Heart right ventricle (tissue), 16 donors: Measurements from ENCODE around the gene FIBCD1. TPM values are rescaled to one million over a fixed set of nuclear protein-coding genes. Genes with fewer than 3 reads are reported as not detected.

Experiments used
- ATAC-seq, 8 donors: fragments of 200-7000 bp; cut with Tn5 transposase; one replicate each; pipeline ENCODE4 v1.9.1; 2020; ENCODE audit warnings: mild to moderate bottlenecking in 8 of 8, moderate library complexity in 8 of 8, moderate number of reproducible peaks in 1 of 8
- DNase-seq, 2 donors: peaks; one replicate each; pipeline ENCODE4 v3.0.0-alpha.2; 2020
- H3K27ac ChIP-seq, 10 donors: fragments of 200-600 bp; sonication (generic) in 2 of 10; one replicate each; pipeline versions ENCODE4 v1.5.0 to v1.8.0; 2020 to 2022; ENCODE audit warnings: mild to moderate bottlenecking in 3 of 10
- H3K27me3 ChIP-seq, 7 donors: fragments of 200-600 bp; one replicate each; pipeline ENCODE4 v1.8.0; 2021 to 2022; ENCODE audit warnings: mild to moderate bottlenecking in 2 of 7
- H3K36me3 ChIP-seq, 9 donors: fragments of 200-600 bp; sonication (generic) in 1 of 9; one replicate each; pipeline versions ENCODE4 v1.5.0 to v1.8.0; 2020 to 2022; ENCODE audit warnings: mild to moderate bottlenecking in 2 of 9
- H3K4me1 ChIP-seq, 9 donors: fragments of 200-600 bp; sonication (generic) in 1 of 9; one replicate each; pipeline versions ENCODE4 v1.5.0 to v1.8.0; 2020 to 2022; ENCODE audit warnings: mild to moderate bottlenecking in 4 of 9
- H3K4me3 ChIP-seq, 10 donors: fragments of 200-600 bp; sonication (generic) in 2 of 10; one replicate each; pipeline versions ENCODE4 v1.5.0 to v1.8.0; 2020 to 2022; ENCODE audit warnings: mild to moderate bottlenecking in 7 of 10, moderate library complexity in 2 of 10
- H3K9me3 ChIP-seq, 11 donors: fragments of 200-600 bp in 10 of 11; sonication (generic) in 2 of 11; one replicate each; pipeline versions ENCODE4 v1.5.0 to v1.8.0; 2013 to 2022; ENCODE audit warnings: mild to moderate bottlenecking in 2 of 11, control low read depth in 1 of 11, moderate library complexity in 1 of 11
- whole genome bisulfite sequencing, 2 donors: extraction: QIAGEN DNeasy Blood & Tissue Kit; methylation state at CpG; one replicate each; pipeline ENCODE4 v1.1.7; 2013; ENCODE audit warnings: inconsistent platforms in 1 of 2; 5-methylcytosine and 5-hydroxymethylcytosine counted together
- intact Hi-C, 10 donors: fragments of 100-400 bp; cut with DNase I; formaldehyde crosslinking; loops; one replicate each; pipeline versions ENCODE4 v1.11.1 to v1.14.2; 2022
- polyA plus RNA-seq, 2 donors: library from polyadenylated mRNA; stranded (reverse); fragments of 200-250 nt; gene quantifications; one replicate each; pipeline ENCODE4 v1.2.3, GENCODE V29; 2013
- total RNA-seq, 10 donors: library from RNA; stranded (reverse); fragmentation: NEBNext Ultra II Directional in 3 of 10; extraction: Animal tissue kit (Norgen Biotek cat#: 25700) in 3 of 10; gene quantifications; one replicate each; pipeline versions ENCODE4 v1.2.1 to v1.2.4, GENCODE V29; 2021 to 2023
- TF ChIP-seq, protein P1 (sequence below), 9 donors: fragments of 200-600 bp; sonication (generic) in 2 of 9; IDR thresholded peaks; one replicate each; pipeline versions ENCODE4 v1.5.0 to v1.8.0; 2021 to 2022; ENCODE audit warnings: antibody characterized with exemption in 9 of 9, mild to moderate bottlenecking in 5 of 9, moderate library complexity in 1 of 9
- donor health status: Arrhythmogenic right ventricular cardiomyopathy.
- donor health status: ischemic (EF 13 %, LVEDD 7.1; RV severe dilation, severe dysfunction).
- donor health status: healthy with polysubstance abuse.
- donor health status: DM: no; HTN: yes; CAD: no.
- donor health status: DM: no; HTN: no; CAD: no.
- donor health status: ischemic (EF 25% LVEDD 6.9; RV normal size, moderate dysfunction).
- donor health status: ischemic (EF 25% LVEDD 5.7; RV mildly dilated, moderate dysfunction).
- donor health status: healthy.
- donor health status: DM: yes; HTN: yes; CAD: no.
- donor health status: Ischemic cardiomyopathy.
- donor health status: ischemic (EF 35%, LVEDD 5.7; RV mildly dilated, moderate dysfunction).
- donor health status: nonischemic (EF 11% LVEDD 7.7; RV severe dilation, severe dysfunction).
- donor health status: DM: yes; HTN: yes; CAD: no.
- donor health status: PGD.
- donor health status: ischemic (EF 29% LVEDD 5.4; RV normal size, mild dysfunction).
- donor health status: nonischemic (EF 23%, LVEDD 6.1; RV moderate dilation, normal function).

FIBCD1 gene
- total and polyA plus RNA-seq, 12 donors, result 0.16 to 5.8 (median 1.2) TPM

- no peaks in the 10 kb centered on the region for H3K9me3 ChIP-seq
- intact Hi-C loops, result no loop called here
- H3K27me3 ChIP-seq, result peaks cover 0 to 25% (median 18%) of the 10 kb centered on the region in 7 donors
- H3K27ac ChIP-seq, result no peak overlapping the region
- ATAC-seq, result no peak
- WGBS, 2 donors, result 81 to 83% methylated on average over 3 of the region's 3 CpGs
- DNase-seq, result no peak
- H3K4me3 ChIP-seq, result no peak overlapping the region
- H3K4me1 ChIP-seq, result no peaks in the 10 kb centered on the region
- TF ChIP-seq, protein P1, sequence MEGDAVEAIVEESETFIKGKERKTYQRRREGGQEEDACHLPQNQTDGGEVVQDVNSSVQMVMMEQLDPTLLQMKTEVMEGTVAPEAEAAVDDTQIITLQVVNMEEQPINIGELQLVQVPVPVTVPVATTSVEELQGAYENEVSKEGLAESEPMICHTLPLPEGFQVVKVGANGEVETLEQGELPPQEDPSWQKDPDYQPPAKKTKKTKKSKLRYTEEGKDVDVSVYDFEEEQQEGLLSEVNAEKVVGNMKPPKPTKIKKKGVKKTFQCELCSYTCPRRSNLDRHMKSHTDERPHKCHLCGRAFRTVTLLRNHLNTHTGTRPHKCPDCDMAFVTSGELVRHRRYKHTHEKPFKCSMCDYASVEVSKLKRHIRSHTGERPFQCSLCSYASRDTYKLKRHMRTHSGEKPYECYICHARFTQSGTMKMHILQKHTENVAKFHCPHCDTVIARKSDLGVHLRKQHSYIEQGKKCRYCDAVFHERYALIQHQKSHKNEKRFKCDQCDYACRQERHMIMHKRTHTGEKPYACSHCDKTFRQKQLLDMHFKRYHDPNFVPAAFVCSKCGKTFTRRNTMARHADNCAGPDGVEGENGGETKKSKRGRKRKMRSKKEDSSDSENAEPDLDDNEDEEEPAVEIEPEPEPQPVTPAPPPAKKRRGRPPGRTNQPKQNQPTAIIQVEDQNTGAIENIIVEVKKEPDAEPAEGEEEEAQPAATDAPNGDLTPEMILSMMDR (IDR thresholded peaks at IDR 0.05), result no peak
- H3K36me3 ChIP-seq, result no peaks in the 10 kb centered on the region
These were observed 31.8 kb upstream of the FIBCD1 start for GRCh38 chr9:130970855-130971254.

DNA sequence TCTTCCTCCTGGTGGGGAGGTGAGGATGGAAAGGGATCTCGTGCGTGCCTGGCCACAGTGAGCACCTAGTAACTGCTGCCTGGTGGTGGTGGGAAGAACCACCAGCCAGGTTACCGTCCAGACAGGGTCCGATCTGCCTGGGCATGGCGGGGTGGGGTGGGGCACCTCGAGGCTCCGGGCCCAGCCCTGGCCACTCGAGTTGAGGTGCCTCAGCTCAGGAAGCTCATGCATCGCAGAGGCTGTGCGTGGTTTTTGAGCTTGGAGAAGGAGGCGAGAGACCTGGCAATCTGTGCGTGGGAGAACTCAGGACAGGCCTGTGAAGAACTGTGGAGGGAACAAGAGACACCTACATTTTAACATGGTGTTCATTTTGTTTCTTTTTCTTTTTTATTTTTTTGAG lies 31.0 kb upstream of the FIBCD1 start:
- TF ChIP-seq, protein P1 (IDR thresholded peaks at IDR 0.05), result no peak

DNA sequence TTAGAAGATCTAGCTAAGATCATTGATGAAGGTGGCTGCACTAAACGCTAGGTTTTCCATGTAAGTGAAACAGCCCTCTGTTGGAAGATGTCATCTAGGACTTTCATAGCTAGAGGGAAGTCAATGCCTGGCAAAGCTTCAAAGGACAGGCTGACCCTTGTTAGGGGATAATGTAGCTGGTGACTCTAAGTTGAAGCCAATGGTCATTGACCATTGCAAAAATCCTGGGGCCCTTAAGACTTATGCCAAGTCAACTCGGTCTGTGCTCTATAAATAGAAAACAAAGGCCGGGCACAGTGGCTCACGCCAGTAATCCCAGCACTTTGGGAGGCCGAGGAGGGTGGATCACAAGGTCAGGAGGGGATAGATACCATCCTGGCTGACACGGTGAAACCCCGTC lies 26.6 kb upstream of the FIBCD1 start:
- H3K27me3 ChIP-seq, result peaks cover 0 to 3% (median 0%) of the 10 kb centered on the region in 7 donors
- no peak for DNase-seq
- H3K36me3 ChIP-seq, result no peaks in the 10 kb centered on the region
- no peak overlapping the region for H3K4me3 ChIP-seq
- WGBS, 2 donors, result 43 to 55% methylated on average over 7 of the region's 7 CpGs
- TF ChIP-seq, protein P1 (IDR thresholded peaks at IDR 0.05), result no peak
- peaks cover 0 to 15% (median 0%) of the 10 kb centered on the region in 11 donors for H3K9me3 ChIP-seq
- H3K27ac ChIP-seq, result peak overlapping the region in 1 of 10 donors; percentile 45
- H3K4me1 ChIP-seq, result peaks cover 0 to 12% (median 5%) of the 10 kb centered on the region in 9 donors
- intact Hi-C loops, result no loop called here
- peak in 5 of 8 donors; percentile 24 to 63 (median 58) for ATAC-seq

More for the DNA sequence above, 31.0 kb upstream of the FIBCD1 start:
- Histone ChIP-seq H3K27me3 (peaks cover 0 to 22% (median 18%) of the 10 kb centered on the region in 7 donors), H3K27ac (no peak overlapping the region), H3K9me3 (peaks cover 0 to 5% (median 0%) of the 10 kb centered on the region in 11 donors), H3K4me1 (no peaks in the 10 kb centered on the region), H3K36me3 (no peaks in the 10 kb centered on the region), H3K4me3 (no peak overlapping the region)
- no peak for DNase-seq
- WGBS, 2 donors, result 89 to 93% methylated on average over 10 to 12 of the region's 12 CpGs
- ATAC-seq, result no peak
- intact Hi-C loops, result no loop called here

DNA sequence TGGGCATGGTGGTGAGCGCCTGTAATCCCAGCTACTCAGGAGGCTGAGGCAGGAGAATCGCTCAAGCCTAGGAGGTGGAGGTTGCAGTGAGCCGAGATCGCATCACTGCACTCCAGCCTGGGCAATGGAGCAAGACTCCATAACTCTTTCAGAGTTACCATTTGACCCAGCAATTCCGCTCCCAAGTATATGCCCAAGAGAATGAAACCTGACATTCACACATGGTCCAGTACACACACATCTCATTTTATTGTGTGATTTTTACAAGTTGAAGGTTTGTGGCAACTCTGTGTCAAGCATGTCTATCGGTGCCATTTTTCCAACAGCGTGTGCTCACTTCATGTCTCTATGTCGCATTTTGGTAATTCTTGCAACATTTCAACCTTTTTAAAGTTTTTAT lies 24.9 kb upstream of the FIBCD1 start:
- no peak for ATAC-seq
- intact Hi-C loops, result no loop called here
- Histone ChIP-seq H3K4me3 (no peak overlapping the region), H3K9me3 (peaks cover 0 to 15% (median 0%) of the 10 kb centered on the region in 11 donors), H3K36me3 (no peaks in the 10 kb centered on the region), H3K27me3 (peaks cover 0 to 3% (median 0%) of the 10 kb centered on the region in 7 donors), H3K4me1 (peaks cover 0 to 12% (median 5%) of the 10 kb centered on the region in 9 donors), H3K27ac (no peak overlapping the region)
- DNase-seq, result no peak
- 97% methylated on average over 8 of the region's 8 CpGs for WGBS, 2 donors
- TF ChIP-seq, protein P1 (IDR thresholded peaks at IDR 0.05), result no peak
